GM21619 (cell line): ENCODE data around the gene NFIB.

Experiments
- ATAC-seq: cut with Tn5 transposase; IDR thresholded peaks from one replicate; pipeline ENCODE4 v1.9.1; 2021; ENCODE audit not compliant: unreplicated experiment

The NFIB gene

DNA sequence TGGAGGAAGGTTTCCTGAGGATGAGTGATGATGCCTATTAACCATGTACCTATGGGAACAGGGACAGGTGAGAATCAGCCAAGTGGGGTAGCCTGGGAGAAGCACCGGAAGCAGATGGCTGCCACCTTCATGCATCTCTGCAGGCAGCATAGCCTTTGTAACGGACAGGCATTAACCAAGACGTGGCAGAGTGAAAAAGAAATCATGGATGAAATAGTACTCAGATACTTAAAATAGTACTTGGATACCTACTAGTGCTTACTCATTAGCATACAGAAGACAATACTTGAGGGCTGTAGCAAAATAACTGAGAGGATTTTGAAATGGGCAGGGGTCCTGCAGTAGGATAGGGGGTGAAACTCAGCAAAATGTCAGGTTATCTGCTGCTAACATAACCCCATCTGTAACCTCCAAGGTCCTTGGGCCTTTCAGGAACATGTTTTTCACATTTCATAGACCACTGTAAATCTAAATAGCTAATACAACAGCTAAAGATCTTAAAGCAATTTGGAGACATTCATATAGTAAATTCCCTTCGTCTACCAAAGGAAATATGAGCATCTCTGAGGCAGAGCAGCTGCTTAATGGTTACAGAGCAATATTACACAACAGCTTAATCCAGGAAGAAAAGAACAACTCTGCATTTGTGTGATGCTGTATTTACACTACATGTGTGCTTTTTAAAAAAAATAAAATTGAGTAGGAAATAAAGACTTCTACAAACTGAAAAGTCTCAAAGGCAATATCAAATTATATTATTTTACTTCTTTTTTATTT lies 154.3 kb downstream of the NFIB start:
- ATAC-seq: no peak

DNA sequence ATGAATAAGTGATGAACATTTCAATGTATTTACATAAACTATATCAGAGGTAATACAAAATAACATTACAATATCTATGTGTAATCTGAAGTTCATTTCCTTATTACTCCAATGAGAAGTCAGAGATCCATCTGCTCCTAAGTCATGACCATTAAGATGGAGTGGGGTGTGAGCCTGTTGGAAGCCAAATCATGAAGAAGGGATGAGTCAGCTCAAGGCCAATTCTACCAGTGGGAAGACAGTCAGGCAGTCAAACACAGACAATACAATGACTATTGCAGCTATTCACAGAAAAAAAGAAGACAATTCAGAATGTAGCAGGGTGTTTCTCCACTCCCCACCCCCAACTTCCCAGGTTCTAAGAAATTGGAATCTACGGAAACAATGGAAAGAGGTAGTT lies 155.0 kb downstream of the NFIB start:
- no peak for ATAC-seq

DNA sequence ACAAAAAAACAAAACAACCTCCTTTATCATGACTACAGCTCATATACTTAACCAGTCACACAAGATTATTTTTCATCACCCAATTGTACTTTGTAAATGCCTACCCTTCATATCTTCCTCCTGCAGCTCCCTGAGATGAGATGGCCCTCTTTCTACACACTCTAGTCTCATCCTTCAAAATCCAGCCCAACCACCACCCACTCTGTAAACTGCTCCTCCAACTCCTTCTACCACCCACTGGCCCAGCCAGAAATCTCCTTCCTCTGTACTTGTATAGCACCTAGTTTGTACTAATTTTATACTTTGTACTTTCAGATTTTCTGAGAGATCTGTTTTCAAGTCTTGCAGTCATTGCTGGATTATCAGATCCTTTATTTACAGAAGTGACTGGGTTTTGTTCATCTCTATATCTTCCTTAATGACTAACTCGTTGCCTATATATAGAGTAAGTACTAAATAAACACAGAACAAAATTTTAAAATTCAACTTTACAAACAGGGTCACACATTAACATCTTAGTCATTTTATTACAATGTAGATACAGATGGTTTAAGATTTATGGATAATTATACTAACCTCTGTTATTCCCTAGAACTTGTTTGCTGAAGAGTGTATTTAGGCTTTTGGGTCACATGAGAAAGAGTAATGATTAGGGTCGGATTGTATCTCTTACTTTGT lies 155.7 kb downstream of the NFIB start:
- no peak for ATAC-seq

DNA sequence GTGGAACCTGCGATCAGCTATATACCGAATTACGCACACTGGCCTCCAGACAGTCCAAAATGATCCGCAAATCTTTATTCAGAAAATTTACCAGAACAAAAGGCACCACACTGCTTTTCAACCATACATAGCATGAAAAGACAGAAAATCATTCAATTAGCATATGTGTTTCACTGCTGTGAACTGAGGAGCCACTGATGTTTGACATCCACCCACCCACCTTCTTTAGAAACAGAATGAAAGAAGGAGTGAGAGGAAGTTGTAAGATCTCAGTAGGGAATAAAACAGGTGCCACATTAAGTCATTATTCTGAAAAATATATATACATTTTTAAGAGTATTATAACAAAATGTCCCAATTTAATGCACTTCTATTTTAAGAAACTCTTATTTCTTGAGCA lies 156.8 kb downstream of the NFIB start:
- ATAC-seq: no peak

DNA sequence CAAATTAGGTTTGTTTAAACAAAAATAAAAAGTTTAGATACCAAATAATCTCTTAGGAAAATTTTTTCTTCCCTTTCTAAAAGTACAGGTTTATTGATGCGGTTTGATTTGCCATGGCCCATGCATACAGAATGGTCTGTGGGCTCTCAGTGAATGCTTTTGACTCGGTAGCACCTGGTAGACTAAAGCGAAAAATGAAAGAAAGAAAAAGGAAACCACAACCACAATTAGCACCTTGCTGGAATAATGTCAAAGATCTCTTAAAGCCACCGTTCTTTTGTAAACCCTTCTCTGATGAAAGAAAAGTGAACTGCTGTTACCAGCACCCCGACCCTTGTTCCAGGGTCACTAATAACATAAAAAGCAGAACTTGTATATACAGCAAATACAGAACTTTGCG lies 157.9 kb downstream of the NFIB start:
- ATAC-seq: peak; percentile 99

DNA sequence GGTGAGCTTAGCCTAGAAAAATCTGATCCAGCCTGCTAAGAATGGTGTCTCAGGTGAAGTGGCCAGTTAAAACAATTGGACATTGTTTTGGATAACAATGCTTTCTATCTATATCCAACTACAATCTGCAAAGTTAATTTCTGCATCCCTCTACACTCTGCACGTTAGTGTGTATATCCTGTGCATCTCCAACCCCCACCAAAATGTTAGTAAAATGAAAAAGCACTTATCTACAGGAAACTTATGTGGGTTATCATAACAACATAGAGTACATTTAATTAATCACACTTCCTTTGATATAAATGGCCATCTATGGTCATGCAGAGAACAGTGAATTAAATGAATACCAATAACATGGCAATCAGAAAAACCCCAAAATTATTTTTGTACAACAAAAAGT lies 158.7 kb downstream of the NFIB start:
- ATAC-seq: no peak

DNA sequence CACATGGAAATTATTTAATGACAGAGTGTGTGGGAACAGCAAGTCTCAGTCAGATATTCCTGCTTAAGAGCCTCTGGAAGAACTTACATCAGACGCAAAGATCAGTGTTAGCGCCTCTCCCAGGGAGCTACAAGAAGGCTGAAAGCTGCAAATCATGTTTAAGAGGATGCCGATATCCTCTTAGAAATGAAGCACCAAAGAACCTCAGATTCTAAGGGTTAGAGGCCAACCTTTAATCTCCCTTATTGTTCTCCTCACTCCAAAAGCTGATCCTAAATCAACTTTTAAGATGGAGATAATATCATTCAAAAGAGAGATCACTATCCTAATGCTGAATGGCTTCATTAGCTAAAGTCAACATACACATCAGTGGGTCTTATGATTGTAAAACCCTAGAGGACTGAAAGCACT lies 160.6 kb downstream of the NFIB start:
- no peak for ATAC-seq

DNA sequence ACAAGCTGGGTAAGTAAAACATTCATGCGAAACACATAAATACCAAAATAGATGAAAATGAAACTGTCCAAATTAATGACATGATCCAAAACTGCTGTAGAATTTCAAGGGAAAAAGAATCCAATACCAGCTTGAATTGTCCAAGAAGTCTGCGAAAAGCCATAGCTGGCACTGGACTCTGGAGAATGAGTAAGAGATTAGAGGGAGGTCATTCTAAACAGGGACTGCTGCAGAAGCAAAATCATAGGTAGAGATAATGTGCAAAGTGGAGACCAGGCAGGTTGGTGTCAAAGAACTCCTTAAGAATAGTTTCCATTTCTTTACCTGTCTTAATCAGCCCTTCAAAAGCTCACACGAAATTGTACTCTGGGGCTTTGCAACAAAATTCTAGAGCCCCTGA lies 162.5 kb downstream of the NFIB start:
- no peak for ATAC-seq

DNA sequence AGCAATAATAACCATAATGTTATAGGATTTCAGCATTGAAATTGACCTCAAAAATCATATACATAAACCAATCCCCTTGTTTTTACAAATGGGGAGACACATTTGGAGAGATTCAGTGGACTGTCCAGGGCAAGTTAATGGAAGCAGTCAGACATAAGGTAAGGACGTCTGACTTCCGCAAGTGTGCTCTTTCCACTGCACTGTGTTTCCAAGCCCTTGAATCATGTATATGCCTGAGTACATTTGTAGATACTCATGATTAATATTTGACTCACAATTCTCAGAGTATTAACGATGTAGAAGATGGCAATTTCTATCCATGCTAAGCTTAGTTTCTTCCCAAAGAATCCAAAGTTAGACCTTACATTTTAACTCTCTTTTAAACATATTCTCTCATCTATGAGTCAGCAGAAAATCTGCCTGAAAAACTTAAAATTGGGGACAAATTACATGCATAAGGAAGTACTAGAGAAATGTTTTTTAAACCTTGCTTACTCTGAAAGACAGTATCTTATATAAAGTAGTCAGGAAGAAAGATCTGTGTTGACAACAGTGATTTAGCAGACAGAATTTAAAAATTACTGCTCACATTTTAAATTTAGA lies 165.3 kb downstream of the NFIB start:
- no peak for ATAC-seq

DNA sequence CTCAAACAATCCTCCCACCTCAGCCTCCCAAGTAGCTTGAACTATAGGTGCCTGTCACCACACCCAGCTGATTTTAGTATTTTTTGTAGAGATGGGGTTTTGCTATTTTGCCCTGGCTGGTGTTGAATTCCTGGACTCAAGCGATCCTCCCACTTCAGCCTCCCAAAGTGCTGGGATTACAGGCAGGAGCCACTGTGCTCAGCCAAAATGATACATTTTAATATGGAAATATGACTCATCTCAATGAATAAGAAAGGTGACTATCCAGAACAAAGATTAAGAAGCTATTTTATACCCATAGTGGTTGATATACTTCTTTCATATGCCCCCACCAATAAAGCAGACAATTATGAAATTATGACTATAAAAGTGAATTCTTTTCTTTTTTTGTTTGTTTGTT lies 166.2 kb downstream of the NFIB start:
- ATAC-seq: no peak

DNA sequence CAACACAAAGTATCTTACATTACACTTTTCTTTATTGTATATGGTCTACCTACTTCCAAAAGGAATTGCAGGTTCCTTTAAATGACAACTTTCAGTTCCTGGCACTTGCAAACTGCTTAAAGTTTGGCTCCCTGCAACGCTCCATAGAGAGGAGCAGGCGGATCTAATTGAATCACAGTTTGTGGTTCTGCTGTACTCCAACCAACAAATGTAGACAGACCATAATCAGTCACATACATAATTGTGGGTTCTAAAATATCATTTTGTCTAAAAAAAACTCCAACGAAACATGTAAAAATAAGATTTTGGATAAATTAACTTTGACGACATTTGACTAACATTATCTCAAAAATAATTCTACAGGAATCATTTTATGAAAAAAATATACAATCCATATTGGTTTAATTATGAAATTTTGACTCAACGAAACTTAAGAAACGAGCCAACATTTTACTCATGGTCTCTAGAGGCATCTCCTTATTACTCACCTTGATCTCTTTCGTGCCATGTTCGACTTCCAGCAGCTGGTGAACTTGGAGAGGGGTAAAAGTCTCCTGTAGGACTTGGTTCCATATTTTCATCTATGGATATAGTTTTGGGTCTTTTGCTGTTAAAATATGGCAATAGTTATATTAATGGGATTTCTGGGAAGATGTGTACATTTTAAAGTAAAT lies 167.6 kb downstream of the NFIB start:
- ATAC-seq: no peak

DNA sequence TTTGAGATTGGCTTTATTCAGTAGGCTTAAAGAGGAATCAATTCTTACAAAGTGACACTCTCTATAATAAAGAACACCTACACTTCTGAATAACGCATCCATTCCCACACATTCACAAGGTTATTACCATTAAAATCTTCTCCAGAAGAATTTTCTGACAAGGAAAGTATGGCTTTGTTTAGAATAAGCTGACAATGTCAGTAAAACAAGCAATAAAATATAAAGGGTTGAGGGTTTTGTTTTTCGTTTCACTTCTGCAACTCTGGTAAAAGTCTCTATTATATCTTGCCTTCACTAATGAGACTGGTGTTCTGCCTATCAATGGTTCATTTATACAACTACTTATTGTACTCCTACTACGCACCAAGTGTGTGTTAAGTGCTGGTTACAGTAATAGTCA lies 169.7 kb downstream of the NFIB start:
- no peak for ATAC-seq

DNA sequence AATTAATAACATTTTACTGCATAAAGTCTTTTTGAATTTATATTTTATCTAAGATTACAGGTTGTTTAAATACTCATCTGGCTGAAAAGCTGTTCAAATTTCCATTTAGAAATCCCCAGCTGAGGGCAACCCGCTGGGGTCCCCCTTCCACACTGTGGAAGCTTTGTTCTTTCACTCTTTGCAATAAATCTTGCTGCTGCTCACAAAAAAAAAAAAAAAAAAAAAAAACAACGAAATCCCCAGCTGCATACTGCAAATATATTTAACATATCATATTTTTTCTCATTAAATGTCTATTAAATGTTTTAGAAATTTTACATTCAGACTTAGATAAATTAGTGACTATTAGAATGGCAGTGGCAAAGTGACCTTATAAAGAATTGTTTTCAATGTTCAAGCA lies 172.2 kb downstream of the NFIB start:
- ATAC-seq: no peak

DNA sequence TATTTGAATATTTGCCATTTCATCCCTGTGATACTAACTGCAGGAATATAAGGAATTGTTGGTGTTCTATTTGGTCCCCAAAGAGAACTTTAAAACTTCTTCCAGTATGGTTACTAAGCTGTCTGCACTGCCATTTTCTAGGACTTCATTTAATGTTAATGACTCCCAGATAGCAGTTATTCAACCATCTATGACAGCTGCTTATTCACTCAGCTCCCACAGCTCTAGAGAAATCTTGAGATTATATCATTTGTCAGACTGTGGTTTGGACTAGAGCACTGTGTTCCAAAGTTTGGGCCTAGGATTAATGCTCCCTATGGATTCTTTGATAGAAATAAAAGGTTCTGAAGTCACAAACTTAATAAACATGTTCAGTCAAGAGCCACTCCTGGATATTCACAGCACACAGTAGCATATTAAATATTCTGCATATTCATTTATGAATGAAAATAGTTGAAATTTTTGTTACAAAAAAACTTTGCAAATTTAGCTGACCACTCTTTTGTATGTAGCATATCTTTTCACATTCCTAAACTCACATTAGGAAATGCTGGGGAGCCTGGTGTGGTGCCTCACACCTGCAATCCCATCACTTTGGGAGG lies 173.7 kb downstream of the NFIB start:
- no peak for ATAC-seq

DNA sequence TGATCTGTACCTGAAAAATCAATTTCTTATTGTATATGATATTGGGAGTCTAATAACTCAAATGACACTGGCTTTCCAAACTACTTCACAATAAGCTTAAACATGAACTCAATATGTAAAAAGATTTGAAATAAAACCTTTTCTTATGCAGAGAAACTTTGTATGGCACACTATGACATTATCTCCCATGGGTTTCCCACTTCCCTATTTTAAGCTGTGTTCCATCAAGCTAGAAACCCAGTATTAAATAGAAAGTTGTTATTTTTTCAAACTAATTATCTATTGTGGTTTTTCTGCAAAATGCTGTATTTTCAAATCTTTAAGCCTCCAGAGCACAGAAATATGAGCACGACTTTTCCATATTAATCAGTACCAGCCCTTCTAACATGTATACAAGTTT lies 174.7 kb downstream of the NFIB start:
- no peak for ATAC-seq

DNA sequence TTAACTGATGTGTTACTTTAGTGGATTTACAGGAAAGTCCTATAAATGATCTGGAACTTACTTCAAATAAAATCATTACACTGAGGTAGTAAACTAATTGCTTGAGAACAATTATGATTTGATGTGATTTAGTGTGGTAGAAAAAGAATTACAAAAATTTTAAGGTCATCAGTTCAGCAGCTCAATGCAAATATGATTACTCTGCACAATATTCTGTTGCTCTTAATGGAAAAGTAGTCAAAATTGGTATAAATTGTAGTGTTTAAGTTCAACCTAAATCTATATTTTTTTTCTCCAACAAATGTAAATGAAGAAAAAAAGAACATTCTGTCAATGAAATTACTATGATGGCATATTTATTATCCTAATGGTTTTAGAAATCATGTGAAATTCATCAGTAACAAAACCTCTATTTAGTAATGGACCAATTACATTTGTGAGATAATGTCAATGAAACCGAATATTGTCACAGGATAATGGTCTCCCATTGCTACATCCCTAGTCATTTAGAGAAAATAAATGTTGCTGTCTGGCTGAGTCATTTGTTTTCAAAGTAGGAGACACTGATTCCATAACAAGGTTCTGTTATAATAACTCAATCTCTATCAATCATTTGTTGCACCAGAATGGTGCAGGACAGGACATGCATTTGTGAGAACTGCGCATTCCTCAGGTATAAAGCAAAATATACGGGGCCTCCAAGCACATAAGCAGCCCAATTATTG lies 177.1 kb downstream of the NFIB start:
- ATAC-seq: no peak

DNA sequence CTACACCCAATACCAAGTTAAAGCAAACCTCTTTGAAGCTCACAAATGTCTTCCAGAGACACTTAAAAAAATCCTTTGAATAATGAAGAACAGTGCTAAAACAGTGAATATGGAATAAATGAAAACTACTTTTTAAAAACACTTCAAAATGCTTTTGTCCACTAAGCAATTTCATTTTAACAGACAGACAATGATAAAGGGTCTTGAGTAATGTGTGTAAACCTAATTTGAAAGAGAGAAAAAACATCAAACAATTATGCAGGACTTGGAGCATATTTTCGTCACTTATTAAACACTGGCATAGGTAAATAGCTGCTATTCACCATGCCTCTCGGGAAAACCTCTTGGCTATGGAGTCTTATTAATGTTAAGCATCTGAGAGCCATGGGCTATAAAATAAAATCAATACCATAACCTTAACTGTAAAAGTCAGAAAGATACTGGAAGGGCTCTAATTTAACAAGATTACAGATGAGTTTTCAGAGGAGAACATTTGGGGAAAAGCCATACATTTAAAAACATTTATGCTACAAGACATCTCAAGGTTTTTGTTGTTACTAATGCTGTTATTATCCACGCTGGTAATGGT lies 177.8 kb downstream of the NFIB start:
- no peak for ATAC-seq

DNA sequence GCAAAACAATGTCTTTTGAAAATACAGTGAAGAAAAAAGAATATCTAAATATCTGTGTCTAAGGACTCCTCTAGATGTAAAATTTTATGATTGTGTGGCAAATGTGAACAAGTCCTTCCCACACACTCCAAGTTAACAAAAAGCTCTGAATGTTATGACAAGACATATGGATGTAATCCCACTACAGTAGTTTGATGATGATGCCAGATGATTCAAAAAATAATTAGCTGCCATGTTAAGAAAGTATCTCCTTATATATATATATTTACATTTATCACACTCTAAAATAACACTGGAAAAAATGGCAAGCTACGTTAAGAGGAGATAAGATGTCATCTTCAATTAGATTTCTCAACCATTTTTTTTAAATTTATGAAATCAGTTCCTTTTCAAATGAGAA lies 178.5 kb downstream of the NFIB start:
- no peak for ATAC-seq

DNA sequence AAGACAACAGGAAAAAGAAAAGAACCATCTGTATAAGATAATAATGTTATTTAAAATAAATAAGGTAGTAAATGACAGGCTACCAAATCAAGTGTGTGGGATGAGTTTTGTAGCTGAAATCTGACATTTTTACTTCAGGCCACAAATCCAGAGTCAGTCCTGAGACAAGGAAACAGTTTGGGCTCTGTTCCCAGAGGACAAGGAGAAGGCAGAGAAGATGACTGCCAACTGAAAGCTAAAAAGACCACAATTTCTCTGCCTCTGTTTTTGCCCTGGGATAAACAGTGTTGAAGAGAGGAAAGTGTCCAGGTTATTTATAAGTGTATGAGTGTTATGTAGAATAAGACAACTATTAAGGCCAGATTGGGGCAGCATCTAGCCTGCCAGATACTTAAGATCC lies 180.5 kb downstream of the NFIB start:
- no peak for ATAC-seq

DNA sequence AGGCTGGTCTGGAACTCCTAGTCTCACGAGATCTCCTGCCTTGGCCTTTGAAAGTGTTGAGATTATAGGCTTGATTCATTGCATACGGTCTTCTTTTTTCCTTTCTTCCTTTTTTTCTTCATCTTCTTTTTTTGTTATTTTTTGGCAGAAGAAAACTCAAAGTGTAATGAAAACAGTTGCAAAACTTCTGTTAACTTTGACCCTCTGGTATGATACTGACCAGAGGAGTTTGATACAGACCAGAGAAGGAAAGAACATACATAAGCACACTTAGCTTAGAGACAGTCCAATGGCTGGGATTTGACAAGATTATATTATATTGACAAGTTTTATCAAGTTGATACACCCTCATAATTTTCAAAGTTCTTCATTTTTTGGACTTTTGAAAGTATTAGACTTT lies 181.2 kb downstream of the NFIB start:
- no peak for ATAC-seq
